Vagina (tissue), 2 donors: Measurements from ENCODE around the gene RAPGEF5.
"Not testable (repeated sequence)": the region's sequence is repeated elsewhere in the genome, so short reads cannot be mapped to it uniquely, and the experiment has no call there.

Experiments
- CTCF ChIP-seq, 3 experiments: fragments of 450-650 bp in 2 of 3; fragments of 200-600 bp in 1 of 3; sonication (generic) in 1 of 3; IDR thresholded peaks; one replicate each; pipeline ENCODE4 v1.5.1; 2017 to 2019; ENCODE audit warnings: antibody characterized with exemption in 3 of 3, mild to moderate bottlenecking in 2 of 3, moderate library complexity in 2 of 3
- POLR2AphosphoS5 ChIP-seq, 2 donors: sonication (generic); formaldehyde crosslinking; IDR thresholded peaks; one replicate each; pipeline ENCODE4 v1.9.0; 2017; ENCODE audit warnings: antibody characterized with exemption in 2 of 2, mild to moderate bottlenecking in 2 of 2, low read depth in 1 of 2; ENCODE audit not compliant: insufficient read depth in 1 of 2

GRCh38 chr7:22078872-22079271 lies 278.1 kb downstream of the RAPGEF5 start:
- not testable (repeated sequence) for TF ChIP-seq CTCF (IDR thresholded peaks at IDR 0.05); POLR2AphosphoS5 (IDR thresholded peaks at IDR 0.05; ENCODE audit: insufficient read depth in 1 of 2, low read depth in 1 of 2)
